GM13976 (cell line): ENCODE measurements around the gene COG5.
"Not testable (repeated sequence)": the region's sequence is repeated elsewhere in the genome, so short reads cannot be mapped to it uniquely, and the experiment has no call there.

ENCODE experiments used
- DNase-seq: peaks from one replicate; pipeline ENCODE4 v3.0.0; 2012; ENCODE audit warnings: low spot score
- in situ Hi-C: fragments of 300-500 bp; cut with MboI; formaldehyde crosslinking; loops from one replicate; pipeline ENCODE4 v1.12.0; 2022; ENCODE audit warnings: low sequenced_read_pairs, mixed read lengths, inconsistent platforms; ENCODE audit not compliant: unreplicated experiment
- TF ChIP-seq, protein P1 (sequence below): IDR thresholded peaks from 2 replicates; pipeline ENCODE4 v1.5.1; 2012; ENCODE audit warnings: borderline replicate concordance, mild to moderate bottlenecking; ENCODE audit not compliant: insufficient read depth; ENCODE audit errors: extremely low read depth, missing control alignments, control extremely low read depth

COG5 gene

DNA sequence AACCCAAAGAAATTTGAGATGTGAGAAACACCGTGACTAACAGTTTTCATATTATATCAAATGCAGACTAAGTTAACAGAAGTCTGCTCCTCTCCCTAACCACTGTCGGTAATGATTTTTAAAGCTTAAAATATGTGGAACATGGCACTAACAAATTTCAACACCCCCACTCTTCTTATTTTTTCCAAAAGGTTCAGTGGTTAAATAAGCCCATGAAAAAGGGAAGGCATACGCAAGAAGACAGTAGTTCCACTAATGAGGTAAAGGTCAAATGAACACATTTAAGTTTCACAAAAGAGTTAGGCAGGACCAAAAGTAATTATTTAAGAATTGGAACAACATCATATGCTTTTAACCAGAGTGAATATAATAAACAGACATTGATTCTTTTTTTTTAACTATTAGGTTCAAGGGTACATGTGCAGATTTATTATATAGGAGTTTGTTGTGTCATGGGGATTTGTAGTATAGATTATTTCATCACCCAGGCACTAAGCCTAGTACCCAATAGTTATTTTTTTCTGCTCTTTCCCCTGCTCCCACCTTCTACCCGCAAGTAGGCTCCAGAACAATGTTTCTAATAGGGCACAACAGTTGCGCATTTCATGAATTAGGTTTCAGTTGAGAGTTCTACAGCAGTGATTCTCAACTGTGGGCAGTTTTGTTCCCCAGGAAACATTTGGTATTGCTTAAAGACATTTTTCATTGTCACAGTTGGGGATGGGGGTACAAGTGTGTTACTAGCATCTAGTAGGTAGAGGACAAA lies 315.0 kb downstream of the COG5 start:
- in situ Hi-C loops = no loop called here
- DNase-seq = no peak
- TF ChIP-seq, protein P1, sequence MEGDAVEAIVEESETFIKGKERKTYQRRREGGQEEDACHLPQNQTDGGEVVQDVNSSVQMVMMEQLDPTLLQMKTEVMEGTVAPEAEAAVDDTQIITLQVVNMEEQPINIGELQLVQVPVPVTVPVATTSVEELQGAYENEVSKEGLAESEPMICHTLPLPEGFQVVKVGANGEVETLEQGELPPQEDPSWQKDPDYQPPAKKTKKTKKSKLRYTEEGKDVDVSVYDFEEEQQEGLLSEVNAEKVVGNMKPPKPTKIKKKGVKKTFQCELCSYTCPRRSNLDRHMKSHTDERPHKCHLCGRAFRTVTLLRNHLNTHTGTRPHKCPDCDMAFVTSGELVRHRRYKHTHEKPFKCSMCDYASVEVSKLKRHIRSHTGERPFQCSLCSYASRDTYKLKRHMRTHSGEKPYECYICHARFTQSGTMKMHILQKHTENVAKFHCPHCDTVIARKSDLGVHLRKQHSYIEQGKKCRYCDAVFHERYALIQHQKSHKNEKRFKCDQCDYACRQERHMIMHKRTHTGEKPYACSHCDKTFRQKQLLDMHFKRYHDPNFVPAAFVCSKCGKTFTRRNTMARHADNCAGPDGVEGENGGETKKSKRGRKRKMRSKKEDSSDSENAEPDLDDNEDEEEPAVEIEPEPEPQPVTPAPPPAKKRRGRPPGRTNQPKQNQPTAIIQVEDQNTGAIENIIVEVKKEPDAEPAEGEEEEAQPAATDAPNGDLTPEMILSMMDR = no peak

DNA sequence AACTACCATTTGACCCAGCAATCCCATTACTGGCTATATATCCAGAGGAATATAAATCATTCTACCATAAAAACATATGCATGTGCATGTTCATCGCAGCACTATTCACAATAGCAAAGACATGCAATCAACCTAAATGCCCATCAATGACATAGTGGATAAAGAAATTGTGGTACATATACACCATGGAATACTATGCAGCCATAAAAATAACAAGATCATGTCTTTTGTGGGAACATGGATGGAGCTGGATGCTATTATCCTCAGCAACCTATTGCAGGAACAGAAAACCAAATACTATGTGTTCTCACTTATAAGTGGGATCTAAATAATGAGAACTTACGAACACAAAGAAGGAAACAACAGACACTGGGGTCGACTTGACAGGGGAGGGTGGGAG lies 316.9 kb downstream of the COG5 start:
- DNase-seq, in situ Hi-C loops: not testable (repeated sequence)

DNA sequence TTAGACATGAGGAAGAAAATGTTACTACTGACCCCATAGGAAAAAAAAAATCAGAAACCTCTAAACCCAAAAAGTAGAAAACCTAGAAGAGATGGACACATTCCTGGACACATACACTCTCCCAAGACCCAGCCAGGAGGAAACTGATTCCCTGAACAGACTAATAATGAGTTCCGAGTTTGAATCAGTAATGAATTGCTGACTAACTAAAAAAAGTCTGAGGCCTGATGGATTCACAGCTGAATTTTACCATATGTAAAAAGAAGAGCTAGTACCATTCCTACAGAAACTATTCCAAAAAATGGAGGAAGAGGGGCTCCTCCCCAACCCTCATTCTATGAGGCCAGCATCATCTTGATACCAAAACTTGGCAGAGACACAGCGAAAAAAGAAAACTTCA lies 319.1 kb downstream of the COG5 start:
- TF ChIP-seq, protein P1 = no peak
- in situ Hi-C loops = no loop called here
- no peak for DNase-seq

DNA sequence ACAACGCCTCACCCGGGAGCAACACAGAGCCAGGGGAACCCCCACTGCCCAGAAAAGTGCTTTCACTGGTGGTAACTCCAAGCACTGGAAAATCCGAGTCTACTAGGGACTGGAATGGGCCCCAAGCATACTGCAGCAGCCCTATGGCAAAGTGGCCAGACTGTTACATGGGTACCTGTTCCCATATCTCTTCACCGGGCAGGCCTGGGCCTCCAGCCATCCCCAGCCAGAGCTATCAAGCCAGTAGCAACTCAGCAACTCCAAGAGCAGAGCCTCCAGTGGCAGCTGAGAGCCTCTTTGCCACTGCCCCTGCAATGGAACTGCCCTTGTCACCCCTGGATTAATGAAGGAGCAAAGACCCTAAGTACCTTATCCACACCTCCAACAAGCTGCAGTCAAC lies 321.5 kb downstream of the COG5 start:
- TF ChIP-seq, protein P1 = no peak
- in situ Hi-C loops = no loop called here
- no peak for DNase-seq

DNA sequence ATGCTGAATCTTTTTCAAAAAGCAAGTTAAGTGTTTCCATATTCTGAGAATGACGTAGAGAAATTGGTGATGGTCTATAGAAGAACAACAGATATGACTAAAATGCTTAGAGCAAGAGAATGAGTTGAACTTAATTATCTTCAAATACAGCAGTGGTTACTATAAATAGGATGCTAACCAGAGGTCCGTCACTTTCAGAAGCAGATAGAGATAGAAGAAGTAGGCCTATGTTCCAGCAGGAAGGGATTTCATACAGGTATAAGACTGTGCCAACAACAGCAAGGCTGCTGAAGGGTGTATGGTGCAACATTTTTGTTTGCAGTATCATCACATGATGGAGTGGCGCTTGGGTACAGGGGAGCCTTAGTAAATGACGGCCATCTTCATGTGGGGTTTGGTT lies 326.3 kb downstream of the COG5 start:
- TF ChIP-seq, protein P1 = no peak
- no peak for DNase-seq
- in situ Hi-C loops = no loop called here

DNA sequence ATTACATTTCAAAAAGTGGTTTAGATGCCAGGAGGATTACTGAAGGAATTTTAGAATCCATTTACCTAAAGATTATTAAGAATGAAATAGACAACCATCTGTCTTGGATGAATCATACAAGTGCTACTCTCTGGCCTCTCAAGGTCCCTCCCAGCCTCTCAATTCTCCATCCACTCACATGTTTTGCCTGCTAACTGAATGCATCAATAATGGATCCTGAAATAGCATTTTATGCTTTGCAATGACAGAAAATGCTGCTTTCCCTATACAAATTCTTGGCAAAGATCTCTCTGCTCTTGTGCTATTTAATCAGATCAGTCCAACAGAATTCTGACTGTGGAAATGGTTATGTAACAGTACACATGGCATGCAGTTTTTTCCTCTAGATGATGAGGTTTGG lies 326.9 kb downstream of the COG5 start:
- DNase-seq = no peak
- in situ Hi-C loops = no loop called here
- TF ChIP-seq, protein P1 = no peak

DNA sequence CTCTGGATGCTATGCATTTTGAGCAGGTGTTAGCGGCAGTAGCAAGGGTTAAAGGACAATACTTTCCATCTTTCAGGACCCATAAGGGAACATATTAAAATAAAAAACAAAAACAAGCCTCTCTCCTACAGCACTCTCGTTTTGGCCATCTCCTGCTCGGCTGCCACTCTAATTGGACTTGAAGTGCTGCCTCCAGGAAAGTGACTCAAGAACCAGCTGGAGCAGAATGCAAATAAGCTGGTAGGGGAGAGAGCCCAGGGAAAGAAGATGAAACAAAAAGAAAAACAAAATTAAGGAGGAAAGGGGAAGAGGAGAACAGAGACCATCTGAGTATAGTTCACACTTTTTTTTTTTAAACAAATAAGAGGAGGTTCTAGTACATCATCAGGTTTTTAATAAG lies 329.3 kb downstream of the COG5 start:
- TF ChIP-seq, protein P1 = no peak
- DNase-seq = no peak

More for the DNA sequence above, 329.3 kb downstream of the COG5 start:
- in situ Hi-C loops = no loop called here
